K562 (cell line): Measurements from ENCODE around the gene KCNB1. TPM values are rescaled to one million over a fixed set of nuclear protein-coding genes. Genes with fewer than 3 reads are reported as not detected.
A peak's percentile ranks its signal among the peaks of the same experiment; 100 is the strongest.

ENCODE experiments used
- ATAC-seq: fragments of 200-7000 bp; cut with Tn5 transposase; 3 replicates; pipeline ENCODE4 v1.9.1; 2020; ENCODE audit warnings: moderate library complexity
- BruUV-seq: library from RNA; stranded (reverse); fragments of 400-500 nt; replicated peaks from 2 replicates; lab custom pipeline; 2021; lab: Mats Ljungman, UMichigan
- CTCF ChIA-PET: fragments of 300-600 bp; formaldehyde crosslinking; extraction: SDS; loops from one replicate; lab custom pipeline; 2021; ENCODE audit warnings: low intra/inter-chr PET ratio; lab: Yijun Ruan, JAX
- POLR2A ChIA-PET: fragments of 300-600, 350-650 bp; sonication (Branson Sonifier 250); formaldehyde crosslinking; extraction: SDS; loops from one replicate; lab custom pipeline; 2021; ENCODE audit warnings: antibody characterized with exemption, inconsistent platforms; lab: Yijun Ruan, JAX
- DNase-seq, 4 experiments: peaks; one replicate each; pipeline versions ENCODE4 v3.0.0 to v3.0.0-alpha.2; 2011 to 2018; ENCODE audit warnings: low spot score in 3 of 4, mixed read lengths in 3 of 4; ENCODE audit errors: extremely low read depth in 1 of 4
- FAIRE-seq: peaks from 2 replicates; lab custom pipeline; 2011; peaks lifted over from hg19 to GRCh38; lab: Jason Lieb, UNC
- H2AFZ ChIP-seq: 2 replicates; pipeline ENCODE4 v1.6.0; 2011; ENCODE audit warnings: low read depth, low read length, control low read depth, inconsistent platforms
- H3K27ac ChIP-seq: fragments of 200-600 bp; 3 replicates; pipeline ENCODE4 v1.8.0; 2011; ENCODE audit warnings: low read depth, mild to moderate bottlenecking, control low read depth, inconsistent platforms, low read length, moderate library complexity, mixed read lengths; ENCODE audit errors: extremely low read depth
- H3K27me3 ChIP-seq, 2 experiments: fragments of 300-600 bp in 1 of 2; 2 replicates in 1 of 2; 3 replicates in 1 of 2; pipeline versions ENCODE4 v1.6.0 to v1.8.0; 2011; ENCODE audit warnings: inconsistent platforms in 2 of 2, low read length in 2 of 2, mild to moderate bottlenecking in 1 of 2, mixed read lengths in 1 of 2, moderate library complexity in 1 of 2; ENCODE audit not compliant: control insufficient read depth in 2 of 2, insufficient read depth in 2 of 2
- H3K36me3 ChIP-seq: fragments of 300-600 bp; 3 replicates; pipeline ENCODE4 v1.8.0; 2011; ENCODE audit warnings: mild to moderate bottlenecking, low read length, inconsistent platforms; ENCODE audit not compliant: control insufficient read depth, insufficient read depth
- H3K4me1 ChIP-seq, 2 experiments: fragments of 200-600 bp in 1 of 2; replicated peaks in 1 of 2; 2 replicates in 1 of 2; 3 replicates in 1 of 2; pipeline versions ENCODE4 v1.5.1 to v1.8.0; 2011; ENCODE audit warnings: inconsistent platforms in 2 of 2, low read length in 2 of 2, mild to moderate bottlenecking in 1 of 2, mixed read lengths in 1 of 2, moderate library complexity in 1 of 2; ENCODE audit not compliant: control insufficient read depth in 2 of 2, insufficient read depth in 2 of 2
- H3K4me2 ChIP-seq: 2 replicates; pipeline ENCODE4 v1.6.1; 2011; ENCODE audit warnings: low read length, control low read depth, inconsistent platforms, mixed read lengths; ENCODE audit not compliant: insufficient read depth
- H3K4me3 ChIP-seq: fragments of 200-600 bp; sonication (generic), shearing (Covaris generic); 2 replicates; pipeline ENCODE4 v1.5.1; 2016; ENCODE audit warnings: control low read depth, inconsistent platforms
- H3K79me2 ChIP-seq: fragments of 200-600 bp; 3 replicates; pipeline ENCODE4 v1.8.0; 2011; ENCODE audit warnings: low read length, inconsistent platforms; ENCODE audit not compliant: control insufficient read depth, insufficient read depth
- H3K9ac ChIP-seq, 2 experiments: 2 replicates each; pipeline versions ENCODE4 v1.6.0 to v1.6.1; 2011; ENCODE audit warnings: low read depth in 2 of 2, low read length in 2 of 2, control low read depth in 1 of 2, inconsistent platforms in 1 of 2, mild to moderate bottlenecking in 1 of 2, mixed read lengths in 1 of 2; ENCODE audit not compliant: insufficient read depth in 1 of 2
- H3K9me1 ChIP-seq: one replicate; pipeline ENCODE4 v1.6.0; 2011; ENCODE audit warnings: inconsistent platforms, mild to moderate bottlenecking, low read length, moderate library complexity; ENCODE audit not compliant: control insufficient read depth, insufficient read depth
- H3K9me3 ChIP-seq: replicated peaks from 2 replicates; pipeline ENCODE4 v1.5.1; 2011; ENCODE audit warnings: low read depth, low read length, inconsistent platforms; ENCODE audit not compliant: control insufficient read depth, insufficient read depth
- H4K20me1 ChIP-seq: replicated peaks from 2 replicates; pipeline ENCODE4 v1.6.1; 2011; ENCODE audit warnings: low read length, inconsistent platforms, mixed read lengths; ENCODE audit not compliant: control insufficient read depth, insufficient read depth
- BCOR ChIP-seq: fragments of 450-650 bp; IDR thresholded peaks from 2 replicates; pipeline ENCODE4 v1.6.1; 2016
- CBX2 ChIP-seq: fragments of 200-600 bp; sonication (generic); IDR thresholded peaks from one replicate; pipeline ENCODE4 v1.6.1; 2012; ENCODE audit warnings: mild to moderate bottlenecking, low read length, inconsistent platforms; ENCODE audit not compliant: insufficient read depth, poor library complexity, severe bottlenecking
- CBX5 ChIP-seq: IDR thresholded peaks from 2 replicates; pipeline ENCODE4 v1.6.1; 2014; ENCODE audit warnings: low read depth, borderline replicate concordance
- CTCFL ChIP-seq: IDR thresholded peaks from 2 replicates; pipeline ENCODE4 v1.6.1; 2011; ENCODE audit warnings: borderline replicate concordance, low read depth, mild to moderate bottlenecking, moderate library complexity, low read length; ENCODE audit not compliant: insufficient read depth, poor library complexity, severe bottlenecking
- HMGXB4 ChIP-seq: sonication (generic); formaldehyde crosslinking; IDR thresholded peaks from 2 replicates; pipeline ENCODE4 v1.8.1; 2023; ENCODE audit warnings: mild to moderate bottlenecking, missing genetic modification reagents
- KDM1A ChIP-seq, 2 experiments: fragments of 450-650 bp; IDR thresholded peaks; 2 replicates each; pipeline ENCODE4 v1.6.1; 2016; ENCODE audit warnings: mild to moderate bottlenecking in 2 of 2
- PHF21A ChIP-seq: fragments of 450-650 bp; IDR thresholded peaks from 2 replicates; pipeline ENCODE4 v1.6.1; 2017; ENCODE audit warnings: low read depth, borderline replicate concordance
- PPARD ChIP-seq: fragments of 250-450 bp; sonication (Bioruptor Pico); IDR thresholded peaks from 2 replicates; pipeline ENCODE4 v1.8.0; 2022; ENCODE audit warnings: inconsistent platforms, mild to moderate bottlenecking, moderate library complexity
- RBM25 ChIP-seq: fragments of 200-400 bp; formaldehyde crosslinking; IDR thresholded peaks from 2 replicates; pipeline ENCODE4 v1.6.1; 2018; ENCODE audit warnings: low read length, low read depth, moderate library complexity; ENCODE audit not compliant: severe bottlenecking
- TARDBP ChIP-seq: fragments of 450-650 bp; IDR thresholded peaks from 2 replicates; pipeline ENCODE4 v1.6.1; 2016
- ZFP36 ChIP-seq: fragments of 150-350 bp; IDR thresholded peaks from 2 replicates; pipeline ENCODE4 v1.6.1; 2018; ENCODE audit warnings: low read length, low read depth; ENCODE audit not compliant: partially characterized antibody
- ZNF174 ChIP-seq: fragments of 250-450 bp; sonication (Bioruptor Pico); IDR thresholded peaks from 2 replicates; pipeline ENCODE4 v1.4.0; 2020; ENCODE audit warnings: mild to moderate bottlenecking
- ZSCAN29 ChIP-seq: fragments of 450-650 bp; IDR thresholded peaks from 2 replicates; pipeline ENCODE4 v1.6.1; 2017
- WGBS: fragments of 100-300 bp; shearing (Covaris generic); methylation state at CpG from one replicate; pipeline ENCODE4 v1.1.6; 2016; ENCODE audit warnings: low coverage, mixed read lengths; ENCODE audit not compliant: insufficient coverage; ENCODE audit errors: missing lambda C conversion rate; 5-methylcytosine and 5-hydroxymethylcytosine counted together
- in situ Hi-C: fragments of 300-500 bp; cut with MboI; formaldehyde crosslinking; loops from 4 replicates; pipeline ENCODE4 v1.15.0; 2018; ENCODE audit warnings: inconsistent platforms, mixed read lengths
- intact Hi-C: fragments of 100-400 bp; cut with micrococcal nuclease; formaldehyde crosslinking; loops from 2 replicates; pipeline ENCODE4 v1.14.2; 2022
- polyA plus RNA-seq, 8 experiments: library from polyadenylated mRNA; depleted of rRNA in 4 of 8; stranded (reverse) in 5 of 8; unstranded in 3 of 8; fragments of >200 nt; fragmentation: Nextera tagmentation in 2 of 8; fragmentation: Illumina TruSeq in 1 of 8; extraction: Ambion mirVana in 2 of 8; extraction: Trizol in 1 of 8; gene quantifications; 2 replicates each; pipeline versions ENCODE4 v1.2.1 to v1.2.3, GENCODE V29; 2011 to 2014; ENCODE audit warnings: inconsistent platforms in 1 of 8, missing spikeins in 1 of 8
- total RNA-seq, 7 experiments: library from RNA; depleted of rRNA in 6 of 7; stranded (reverse); fragments of >200 nt in 6 of 7; fragmentation: Illumina TruSeq in 2 of 7; extraction: Trizol in 2 of 7; gene quantifications; 2 replicates each; pipeline versions ENCODE4 v1.2.1 to v1.2.3, GENCODE V29; 2011 to 2021; ENCODE audit warnings: low replicate concordance in 1 of 7

The KCNB1 gene
- total and polyA plus RNA-seq, 9 of the 15 experiments (the other 6 are each of a cell fraction or from before 2014, with no cell fraction given): 0.01 to 0.06 TPM; not detected in 7

GRCh38 chr20:49403012-49403411 lies 79.5 kb downstream of the KCNB1 start:
- CTCF ChIA-PET: no interaction called here
- Histone ChIP-seq H3K4me1 (no peaks in the 10 kb centered on the region; a peak in 1 of 5 replicates), H3K9me1 (no peaks in the 10 kb centered on the region), H2AFZ (no peak overlapping the region), H3K4me3 (no peak overlapping the region), H3K27me3 (peaks cover 24 to 52% of the 10 kb centered on the region in 2 experiments), H3K9me3 (no peaks in the 10 kb centered on the region), H4K20me1 (no peaks in the 10 kb centered on the region; the same call in none of the 2 replicates), H3K79me2 (no peaks in the 10 kb centered on the region), H3K27ac (no peak overlapping the region), H3K36me3 (no peaks in the 10 kb centered on the region), H3K9ac (no peak overlapping the region), H3K4me2 (no peak overlapping the region)
- DNase-seq: no peak
- intact Hi-C loops: no loop called here
- WGBS: 0% methylated on average over 2 of the region's 2 CpGs
- no peak for FAIRE-seq
- TF ChIP-seq KDM1A (IDR thresholded peaks at IDR 0.05) (0 out of 4 replicates have a peak, but pooled peaks of 1 of the 2 experiments have one; percentile 12), TARDBP (no peak), RBM25 (peak; percentile 89), PPARD (CRISPR knock-in tag) (no peak), PHF21A (no peak), BCOR (peak; percentile 57; the same call in 1 of the 2 replicates), ZFP36 (peak; percentile 62)
- POLR2A ChIA-PET: no interaction called here
- no TSS peak for BruUV-seq
- no peak for ATAC-seq
- in situ Hi-C loops: no loop called here

GRCh38 chr20:49400904-49401303 lies 81.6 kb downstream of the KCNB1 start:
- no peak for FAIRE-seq
- ChIA-PET CTCF (no interaction called here), POLR2A (no interaction called here)
- TF ChIP-seq CBX5 (no peak), CBX2 (no peak), ZNF174 (no peak), ZSCAN29 (no peak), CTCFL (no peak), HMGXB4 (CRISPR knock-in tag) (no peak)

More at GRCh38 chr20:49400904-49401303, 81.6 kb downstream of the KCNB1 start:
- Histone ChIP-seq H3K79me2 (no peaks in the 10 kb centered on the region), H3K9ac (no peak overlapping the region), H3K4me3 (no peak overlapping the region), H4K20me1 (no peaks in the 10 kb centered on the region; the same call in 1 of the 2 replicates), H3K4me1 (no peaks in the 10 kb centered on the region; a peak in 1 of 5 replicates), H3K9me3 (no peaks in the 10 kb centered on the region), H2AFZ (no peak overlapping the region), H3K9me1 (no peaks in the 10 kb centered on the region), H3K27ac (no peak overlapping the region), H3K4me2 (no peak overlapping the region), H3K27me3 (peaks cover 15 to 50% of the 10 kb centered on the region in 2 experiments), H3K36me3 (no peaks in the 10 kb centered on the region)
- intact Hi-C loops (no loop called here), in situ Hi-C loops (no loop called here)
- BruUV-seq: no TSS peak
- DNase-seq: no peak
- no peak for ATAC-seq
- 0% methylated on average over 3 of the region's 3 CpGs for WGBS
